T-cell (primary cell): ENCODE data around the gene FBXL19. TPM values are rescaled to one million over a fixed set of nuclear protein-coding genes. Genes with fewer than 3 reads are reported as not detected.

Source experiments
- ATAC-seq, 4 experiments: fragments of 200-7000 bp in 3 of 4; fragments of 150-1000 bp in 1 of 4; cut with Tn5 transposase; replicated peaks in 1 of 4; 1 replicate in 3 of 4; 2 replicates in 1 of 4; pipeline ENCODE4 v1.10.0; 2021; ENCODE audit warnings: moderate library complexity in 3 of 4, mild to moderate bottlenecking in 2 of 4, moderate number of reproducible peaks in 1 of 4
- CTCF ChIA-PET, 2 donors: fragments of 300-600 bp; sonication (Branson Sonifier 250); formaldehyde crosslinking; loops; one replicate each; lab custom pipeline; 2022; ENCODE audit warnings: antibody characterized with exemption in 2 of 2; lab: Charles Lee
- POLR2A ChIA-PET, 2 donors: fragments of 300-600 bp; sonication (Branson Sonifier 250); formaldehyde crosslinking; loops; one replicate each; lab custom pipeline; 2022; ENCODE audit warnings: antibody characterized with exemption in 2 of 2; lab: Charles Lee
- DNase-seq, 35 experiments: peaks; one replicate each; pipeline versions ENCODE4 v3.0.0 to v3.0.0-alpha.2; 2013 to 2023
- H3K27ac ChIP-seq: one replicate; pipeline ENCODE4 v1.5.1; 2013; ENCODE audit warnings: low read length
- H3K27me3 ChIP-seq, 2 experiments: replicated peaks in 1 of 2; 1 replicate in 1 of 2; 2 replicates in 1 of 2; pipeline versions ENCODE4 v1.6.1 to v1.7.0; 2013; ENCODE audit warnings: low read length in 1 of 2, mixed read lengths in 1 of 2; ENCODE audit not compliant: control insufficient read depth in 2 of 2, insufficient read depth in 2 of 2; ENCODE audit errors: extremely low read depth in 1 of 2
- H3K36me3 ChIP-seq, 2 donors: 1 replicate in 1 of 2; 2 replicates in 1 of 2; pipeline versions ENCODE4 v1.6.1 to v1.7.0; 2013; ENCODE audit warnings: low read length in 1 of 2; ENCODE audit not compliant: control insufficient read depth in 2 of 2, insufficient read depth in 1 of 2; ENCODE audit errors: extremely low read depth in 1 of 2
- H3K4me1 ChIP-seq, 2 experiments: 1 replicate in 1 of 2; 2 replicates in 1 of 2; pipeline versions ENCODE4 v1.6.1 to v1.7.0; 2013; ENCODE audit warnings: low read length in 2 of 2, mixed read lengths in 1 of 2; ENCODE audit not compliant: insufficient read depth in 2 of 2, control insufficient read depth in 1 of 2; ENCODE audit errors: extremely low read depth in 1 of 2
- H3K4me3 ChIP-seq, 2 donors: 1 replicate in 1 of 2; 2 replicates in 1 of 2; pipeline versions ENCODE4 v1.5.1 to v1.7.0; 2013; ENCODE audit warnings: mild to moderate bottlenecking in 2 of 2, low read length in 1 of 2, moderate library complexity in 1 of 2; ENCODE audit not compliant: control insufficient read depth in 1 of 2; ENCODE audit errors: extremely low read depth in 1 of 2
- H3K9me3 ChIP-seq: 2 replicates; pipeline ENCODE4 v1.7.0; 2013
- H3K27ac Mint-ChIP-seq, 2 donors: one replicate each; pipeline ENCODE4 v1.8.0; 2020 to 2021; ENCODE audit warnings: mild to moderate bottlenecking in 2 of 2, mixed read lengths in 2 of 2
- H3K27me3 Mint-ChIP-seq, 2 donors: one replicate each; pipeline ENCODE4 v1.8.0; 2021 to 2022; ENCODE audit warnings: mixed read lengths in 2 of 2
- H3K36me3 Mint-ChIP-seq: one replicate; pipeline ENCODE4 v1.8.0; 2021; ENCODE audit warnings: mixed read lengths
- H3K4me1 Mint-ChIP-seq, 3 donors: one replicate each; pipeline ENCODE4 v1.8.0; 2020 to 2022; ENCODE audit warnings: mixed read lengths in 3 of 3, mild to moderate bottlenecking in 1 of 3
- H3K4me3 Mint-ChIP-seq, 3 donors: one replicate each; pipeline ENCODE4 v1.8.0; 2020 to 2022; ENCODE audit warnings: mild to moderate bottlenecking in 3 of 3, mixed read lengths in 3 of 3, moderate library complexity in 3 of 3
- H3K9me3 Mint-ChIP-seq, 3 donors: one replicate each; pipeline ENCODE4 v1.8.0; 2020 to 2022; ENCODE audit warnings: mixed read lengths in 3 of 3
- WGBS: methylation state at CpG from one replicate; pipeline ENCODE4 v1.1.5; 2013; ENCODE audit warnings: missing lambda C conversion rate; ENCODE audit not compliant: insufficient coverage; 5-methylcytosine and 5-hydroxymethylcytosine counted together
- total RNA-seq, 35 experiments: library from RNA in 6 of 35; stranded (reverse) in 6 of 35; fragments of 120-200 nt in 1 of 35; gene quantifications; one replicate each; pipeline versions ENCODE4 v1.2.1 to v1.2.4 and lab custom pipeline; 2013 to 2026

FBXL19 gene
- total RNA-seq, 5 donors from 2014 or later (not counting 1 experiment from before 2014, with no cell fraction given) = 11.5 to 22.0 (median 18.1) TPM

GRCh38 chr16:30899794-30900193, 23.6 kb upstream of the FBXL19 start:
- no peak overlapping the region for H3K4me3 ChIP-seq
- no peaks in the 10 kb centered on the region for H3K9me3 Mint-ChIP-seq
- H3K36me3 ChIP-seq = no peaks in the 10 kb centered on the region
- no peaks in the 10 kb centered on the region for H3K36me3 Mint-ChIP-seq
- no peaks in the 10 kb centered on the region for H3K27me3 Mint-ChIP-seq
- no peak overlapping the region for H3K27ac Mint-ChIP-seq
- POLR2A ChIA-PET = no interaction called here
- H3K4me3 Mint-ChIP-seq = peak overlapping the region in 1 of 3 donors; percentile 9
- DNase-seq = no peak
- H3K9me3 ChIP-seq = no peaks in the 10 kb centered on the region
- CTCF ChIA-PET = interaction anchor here in 1 of 2 donors (0.6 to 3.0 kb wide), 2 partner anchors 55 to 897 kb away, joined by 4 to 33 read pairs; no protein-coding TSS in a partner anchor
- H3K4me1 ChIP-seq = peaks cover 22 to 61% of the 10 kb centered on the region in 2 experiments
- peaks cover 39 to 48% (median 44%) of the 10 kb centered on the region in 3 donors for H3K4me1 Mint-ChIP-seq
- no peak overlapping the region for H3K27ac ChIP-seq
- WGBS = 43% methylated on average over 2 of the region's 2 CpGs
- ATAC-seq = no peak
- H3K27me3 ChIP-seq = no peaks in the 10 kb centered on the region

GRCh38 chr16:30900588-30900987, 22.8 kb upstream of the FBXL19 start:
- peak overlapping the region in 1 of 2 donors; percentile 89 for H3K27ac Mint-ChIP-seq
- DNase-seq (no peak), ATAC-seq (no peak)
- ChIA-PET POLR2A (interaction anchor here in 1 of 2 donors (0.6 kb wide), 1 partner anchor 223 kb away, joined by 5 read pairs; no protein-coding TSS in a partner anchor), CTCF (interaction anchor here (0.6 to 3.0 kb wide), 5 partner anchors 9 to 898 kb away, joined by 3 to 33 read pairs (median 4); no protein-coding TSS in a partner anchor)
- H3K9me3 Mint-ChIP-seq = no peaks in the 10 kb centered on the region
- Histone ChIP-seq H3K27ac (no peak overlapping the region), H3K27me3 (no peaks in the 10 kb centered on the region), H3K36me3 (no peaks in the 10 kb centered on the region), H3K9me3 (no peaks in the 10 kb centered on the region), H3K4me3 (no peak overlapping the region), H3K4me1 (peaks cover 22 to 61% of the 10 kb centered on the region in 2 experiments)
- 100% methylated on average over 1 of the region's 5 CpGs for WGBS
- peak overlapping the region in 1 of 3 donors; percentile 64 for H3K4me3 Mint-ChIP-seq
- H3K27me3 Mint-ChIP-seq = no peaks in the 10 kb centered on the region
- peaks cover 37 to 42% (median 39%) of the 10 kb centered on the region in 3 donors for H3K4me1 Mint-ChIP-seq
- no peaks in the 10 kb centered on the region for H3K36me3 Mint-ChIP-seq

GRCh38 chr16:30901201-30902028, 22.0 kb upstream of the FBXL19 start:
- Mint-ChIP-seq H3K27me3 (no peaks in the 10 kb centered on the region), H3K4me3 (peak overlapping the region; percentile 64 to 72 (median 72)), H3K4me1 (peaks cover 30 to 35% (median 35%) of the 10 kb centered on the region in 3 donors), H3K9me3 (no peaks in the 10 kb centered on the region), H3K27ac (peak overlapping the region; percentile 71 to 89), H3K36me3 (no peaks in the 10 kb centered on the region)
- ChIA-PET CTCF (interaction anchor here (0.6 to 3.0 kb wide), 10 partner anchors 8 to 805 kb away, joined by 3 to 33 read pairs (median 6); partner anchors contain the start of gene YPEL3 (in 1 of the 2)), POLR2A (interaction anchor here in 1 of 2 donors (0.6 kb wide), 1 partner anchor 132 kb away, joined by 3 read pairs; the partner anchor contains the start of gene STX4)
- no peaks in the 10 kb centered on the region for H3K9me3 ChIP-seq
- H3K27ac ChIP-seq = peak overlapping the region; percentile 16
- H3K4me3 ChIP-seq = peak overlapping the region; percentile 48 to 64
- peaks cover 20 to 52% of the 10 kb centered on the region in 2 experiments for H3K4me1 ChIP-seq
- H3K27me3 ChIP-seq = no peaks in the 10 kb centered on the region
- no peaks in the 10 kb centered on the region for H3K36me3 ChIP-seq
- no peak for ATAC-seq
- peak in 2 of 35 experiments; percentile 17 to 28 for DNase-seq
- 21% methylated on average over 2 of the region's 6 CpGs for WGBS

DNA sequence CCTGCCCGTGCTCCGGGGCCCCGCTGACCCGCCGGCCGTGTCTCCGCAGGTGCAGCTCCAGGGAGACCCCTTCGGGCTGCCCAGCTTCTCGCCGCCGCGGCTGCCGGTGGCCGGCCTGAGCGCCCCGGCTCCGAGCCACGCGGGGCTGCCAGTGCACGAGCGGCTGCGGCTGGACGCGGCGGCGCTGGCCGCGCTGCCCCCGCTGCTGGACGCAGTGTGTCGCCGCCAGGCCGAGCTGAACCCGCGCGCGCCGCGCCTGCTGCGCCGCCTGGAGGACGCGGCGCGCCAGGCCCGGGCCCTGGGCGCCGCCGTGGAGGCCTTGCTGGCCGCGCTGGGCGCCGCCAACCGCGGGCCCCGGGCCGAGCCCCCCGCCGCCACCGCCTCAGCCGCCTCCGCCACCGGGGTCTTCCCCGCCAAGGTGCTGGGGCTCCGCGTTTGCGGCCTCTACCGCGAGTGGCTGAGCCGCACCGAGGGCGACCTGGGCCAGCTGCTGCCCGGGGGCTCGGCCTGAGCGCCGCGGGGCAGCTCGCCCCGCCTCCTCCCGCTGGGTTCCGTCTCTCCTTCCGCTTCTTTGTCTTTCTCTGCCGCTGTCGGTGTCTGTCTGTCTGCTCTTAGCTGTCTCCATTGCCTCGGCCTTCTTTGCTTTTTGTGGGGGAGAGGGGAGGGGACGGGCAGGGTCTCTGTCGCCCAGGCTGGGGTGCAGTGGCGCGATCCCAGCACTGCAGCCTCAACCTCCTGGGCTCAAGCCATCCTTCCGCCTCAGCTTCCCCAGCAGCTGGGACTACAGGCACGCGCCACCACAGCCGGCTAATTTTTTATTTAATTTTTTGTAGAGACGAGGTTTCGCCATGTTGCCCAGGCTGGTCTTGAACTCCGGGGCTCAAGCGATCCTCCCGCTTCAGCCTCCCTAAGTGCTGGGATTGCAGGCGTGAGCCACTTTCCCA, 21.1 kb upstream of the FBXL19 start:
- CTCF ChIA-PET = interaction anchor here (0.7 to 3.0 kb wide), 7 partner anchors 7 to 806 kb away, joined by 3 to 33 read pairs (median 6); partner anchors contain the start of gene YPEL3 (in 1 of the 2)
- WGBS = 7% methylated on average over 94 of the region's 99 CpGs
- peak; percentile 88 to 90 (median 88) for ATAC-seq

DNA sequence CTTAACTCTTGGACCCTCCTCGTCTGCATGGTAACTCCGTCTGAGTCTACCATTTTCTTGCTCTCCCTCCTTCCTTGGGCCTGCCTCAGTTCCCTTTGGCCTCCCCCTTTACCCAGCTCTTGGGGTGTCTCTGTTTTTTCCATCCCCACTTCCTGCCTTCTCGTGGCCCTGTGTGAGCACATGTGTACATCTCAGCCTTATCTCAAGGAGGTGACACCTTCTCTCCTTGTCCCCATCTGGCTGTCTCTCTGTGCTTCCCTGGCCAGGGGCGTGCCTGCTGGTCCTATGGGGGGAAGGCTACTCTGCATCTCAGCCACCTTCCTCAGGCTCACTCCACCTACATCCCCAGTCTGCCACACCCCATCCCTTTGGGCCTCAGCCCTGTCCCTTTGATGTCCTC, 20.4 kb upstream of the FBXL19 start:
- Histone ChIP-seq H3K4me3 (peak overlapping the region in 1 of 2 donors; percentile 49), H3K27ac (peak overlapping the region; percentile 78), H3K9me3 (no peaks in the 10 kb centered on the region), H3K4me1 (peaks cover 17 to 49% of the 10 kb centered on the region in 2 experiments), H3K36me3 (no peaks in the 10 kb centered on the region), H3K27me3 (no peaks in the 10 kb centered on the region)
- no peaks in the 10 kb centered on the region for H3K27me3 Mint-ChIP-seq
- ATAC-seq (peak in 3 of 4 experiments; percentile 18 to 26 (median 21)), DNase-seq (peak in 2 of 35 experiments; percentile 18 to 39)
- no peaks in the 10 kb centered on the region for H3K9me3 Mint-ChIP-seq
- ChIA-PET POLR2A (no interaction called here), CTCF (interaction anchor here (1.1 to 3.0 kb wide), 3 partner anchors 28 to 58 kb away, joined by 3 to 33 read pairs (median 8); no protein-coding TSS in a partner anchor)
- peak overlapping the region; percentile 87 to 95 (median 95) for H3K4me3 Mint-ChIP-seq
- H3K36me3 Mint-ChIP-seq = no peaks in the 10 kb centered on the region
- peak overlapping the region; percentile 96 to 98 for H3K27ac Mint-ChIP-seq
- H3K4me1 Mint-ChIP-seq = peaks cover 30 to 36% (median 36%) of the 10 kb centered on the region in 3 donors
- WGBS = 52% methylated on average over 4 of the region's 4 CpGs

More for the DNA sequence above, 21.1 kb upstream of the FBXL19 start:
- no peaks in the 10 kb centered on the region for H3K9me3 Mint-ChIP-seq
- H3K4me1 Mint-ChIP-seq = peaks cover 26 to 30% (median 30%) of the 10 kb centered on the region in 3 donors
- Histone ChIP-seq H3K27me3 (no peaks in the 10 kb centered on the region), H3K4me1 (peaks cover 18 to 46% of the 10 kb centered on the region in 2 experiments), H3K36me3 (no peaks in the 10 kb centered on the region), H3K4me3 (peak overlapping the region; percentile 55 to 64), H3K9me3 (no peaks in the 10 kb centered on the region), H3K27ac (peak overlapping the region; percentile 78)
- DNase-seq = peak in 26 of 35 experiments; percentile 28 to 74 (median 44)
- H3K4me3 Mint-ChIP-seq = peak overlapping the region; percentile 87 to 95 (median 95)
- no peaks in the 10 kb centered on the region for H3K27me3 Mint-ChIP-seq
- no peaks in the 10 kb centered on the region for H3K36me3 Mint-ChIP-seq
- POLR2A ChIA-PET = interaction anchor here in 1 of 2 donors (0.6 kb wide), 1 partner anchor 131 kb away, joined by 3 read pairs; the partner anchor contains the start of gene STX4
- H3K27ac Mint-ChIP-seq = peak overlapping the region; percentile 96 to 98
